Uterus (tissue), 2 donors: ENCODE measurements around the gene OPCML.

Experiments
- POLR2A ChIP-seq, 2 donors: fragments of 450-650 bp; IDR thresholded peaks; one replicate each; pipeline ENCODE4 v1.6.1; 2016; ENCODE audit warnings: antibody characterized with exemption in 2 of 2, mild to moderate bottlenecking in 1 of 2, moderate library complexity in 1 of 2
- TF ChIP-seq, protein P1 (sequence below), 4 experiments: fragments of 200-600 bp in 2 of 4; fragments of 450-650 bp in 2 of 4; sonication (generic) in 2 of 4; IDR thresholded peaks; one replicate each; pipeline ENCODE4 v1.5.1; 2016 to 2019; ENCODE audit warnings: antibody characterized with exemption in 4 of 4, mild to moderate bottlenecking in 2 of 4, moderate library complexity in 1 of 4

GRCh38 chr11:132556316-132556715 lies 976.0 kb downstream of the OPCML start:
- TF ChIP-seq POLR2A (IDR thresholded peaks at IDR 0.05): no peak
- TF ChIP-seq, protein P1, sequence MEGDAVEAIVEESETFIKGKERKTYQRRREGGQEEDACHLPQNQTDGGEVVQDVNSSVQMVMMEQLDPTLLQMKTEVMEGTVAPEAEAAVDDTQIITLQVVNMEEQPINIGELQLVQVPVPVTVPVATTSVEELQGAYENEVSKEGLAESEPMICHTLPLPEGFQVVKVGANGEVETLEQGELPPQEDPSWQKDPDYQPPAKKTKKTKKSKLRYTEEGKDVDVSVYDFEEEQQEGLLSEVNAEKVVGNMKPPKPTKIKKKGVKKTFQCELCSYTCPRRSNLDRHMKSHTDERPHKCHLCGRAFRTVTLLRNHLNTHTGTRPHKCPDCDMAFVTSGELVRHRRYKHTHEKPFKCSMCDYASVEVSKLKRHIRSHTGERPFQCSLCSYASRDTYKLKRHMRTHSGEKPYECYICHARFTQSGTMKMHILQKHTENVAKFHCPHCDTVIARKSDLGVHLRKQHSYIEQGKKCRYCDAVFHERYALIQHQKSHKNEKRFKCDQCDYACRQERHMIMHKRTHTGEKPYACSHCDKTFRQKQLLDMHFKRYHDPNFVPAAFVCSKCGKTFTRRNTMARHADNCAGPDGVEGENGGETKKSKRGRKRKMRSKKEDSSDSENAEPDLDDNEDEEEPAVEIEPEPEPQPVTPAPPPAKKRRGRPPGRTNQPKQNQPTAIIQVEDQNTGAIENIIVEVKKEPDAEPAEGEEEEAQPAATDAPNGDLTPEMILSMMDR (IDR thresholded peaks at IDR 0.05): no peak
